HG03108 (cell line): ENCODE results near the gene CIAO3.
A peak's percentile ranks its signal among the peaks of the same experiment; 100 is the strongest.

Experiments
- ATAC-seq: cut with Tn5 transposase; IDR thresholded peaks from one replicate; pipeline ENCODE4 v1.9.1; 2021; ENCODE audit warnings: moderate library complexity; ENCODE audit not compliant: unreplicated experiment

CIAO3 gene

DNA sequence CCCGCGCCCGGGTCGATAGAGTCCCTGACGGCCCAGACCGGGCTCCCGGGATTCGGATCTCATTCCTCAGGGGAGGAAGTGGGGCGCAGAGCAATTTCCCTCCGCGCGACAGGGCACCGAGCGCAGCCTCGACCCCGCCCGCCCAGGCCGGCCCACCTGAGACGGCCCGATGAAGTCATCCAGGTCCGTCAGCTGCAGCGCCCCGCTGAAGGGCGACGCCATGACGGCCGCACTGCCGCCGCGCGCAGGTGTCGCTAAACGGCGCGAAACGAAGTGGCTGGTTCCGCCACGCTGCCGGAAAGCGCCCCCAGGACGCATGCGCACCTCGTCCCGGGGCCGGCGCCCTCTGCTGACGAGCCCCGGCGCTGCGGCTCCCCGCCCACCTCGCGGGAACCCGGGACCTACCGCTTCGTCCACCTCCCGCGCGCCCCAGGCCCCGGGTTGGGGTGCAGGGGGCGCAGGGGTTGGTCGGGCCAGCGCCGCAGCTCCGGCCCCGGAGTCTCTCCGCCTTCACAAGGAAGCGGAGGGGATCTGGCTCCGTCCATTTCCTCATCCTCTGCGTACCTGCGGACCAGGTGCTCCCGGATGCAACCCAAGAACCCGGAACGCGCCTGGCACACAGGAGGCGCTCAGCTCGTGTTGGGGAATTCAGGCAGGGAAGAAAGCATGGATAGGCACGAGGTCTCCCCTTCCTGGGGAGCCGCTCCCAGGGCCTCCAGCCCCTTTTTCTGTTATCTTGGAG is at the start of gene CIAO3:
CIAO3 (minus strand) TSS at position 234 of the 742 bp plus-strand sequence; CDS start at position 222, 12 bp downstream.
- ATAC-seq: peak; percentile 69

DNA sequence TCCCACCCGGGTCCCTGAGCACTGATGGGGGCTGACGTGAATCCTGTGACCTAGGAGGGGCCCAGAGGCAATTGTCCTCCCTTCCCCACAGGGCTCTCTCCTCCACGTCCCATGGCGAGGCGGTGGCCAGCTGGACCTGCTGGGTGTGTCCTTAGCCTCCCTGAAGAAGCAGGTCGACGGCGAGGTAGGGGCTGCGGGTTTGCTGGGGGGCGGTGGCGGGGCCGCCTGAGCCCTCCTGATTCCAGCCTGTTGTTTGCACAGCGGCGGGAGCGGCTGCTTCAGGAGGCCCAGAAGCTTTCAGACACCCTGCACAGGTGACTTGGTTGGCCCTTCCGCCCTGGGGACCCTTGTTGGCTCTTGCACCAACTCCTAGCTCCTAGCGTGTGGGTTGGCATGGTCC is 49.3 kb upstream of the CIAO3 start:
- ATAC-seq: no peak

DNA sequence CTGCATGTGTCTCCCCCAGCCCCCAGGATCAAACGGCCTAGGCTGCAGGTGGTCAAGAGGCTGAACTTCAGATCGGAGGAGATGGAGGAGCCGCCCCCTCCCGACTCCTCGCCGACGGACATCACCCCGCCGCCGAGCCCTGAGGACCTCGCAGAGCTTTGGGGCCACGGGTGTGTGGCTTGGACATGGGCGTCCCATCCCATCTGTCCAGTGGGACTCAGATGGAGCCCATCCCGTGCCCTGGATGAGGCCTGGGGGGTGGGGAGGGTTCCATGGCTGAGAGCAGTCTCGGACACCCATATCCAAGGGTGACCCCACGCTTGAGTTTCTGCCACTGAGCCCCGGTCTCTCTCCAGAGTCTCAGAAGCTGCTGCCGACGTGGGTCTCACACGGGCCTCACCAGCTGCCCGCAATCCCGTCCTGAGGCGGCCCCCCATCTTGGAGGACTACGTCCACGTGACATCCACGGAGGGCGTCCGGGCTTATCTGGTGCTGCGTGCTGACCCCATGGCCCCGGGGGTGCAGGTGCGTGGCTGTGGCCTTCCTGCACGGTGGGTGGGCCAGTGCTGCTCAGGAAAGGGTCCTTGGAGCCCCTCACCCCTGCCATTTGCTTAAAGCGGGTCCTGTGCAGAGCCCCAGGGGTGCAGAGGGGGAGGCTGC is 48.5 kb upstream of the CIAO3 start:
- ATAC-seq: no peak

DNA sequence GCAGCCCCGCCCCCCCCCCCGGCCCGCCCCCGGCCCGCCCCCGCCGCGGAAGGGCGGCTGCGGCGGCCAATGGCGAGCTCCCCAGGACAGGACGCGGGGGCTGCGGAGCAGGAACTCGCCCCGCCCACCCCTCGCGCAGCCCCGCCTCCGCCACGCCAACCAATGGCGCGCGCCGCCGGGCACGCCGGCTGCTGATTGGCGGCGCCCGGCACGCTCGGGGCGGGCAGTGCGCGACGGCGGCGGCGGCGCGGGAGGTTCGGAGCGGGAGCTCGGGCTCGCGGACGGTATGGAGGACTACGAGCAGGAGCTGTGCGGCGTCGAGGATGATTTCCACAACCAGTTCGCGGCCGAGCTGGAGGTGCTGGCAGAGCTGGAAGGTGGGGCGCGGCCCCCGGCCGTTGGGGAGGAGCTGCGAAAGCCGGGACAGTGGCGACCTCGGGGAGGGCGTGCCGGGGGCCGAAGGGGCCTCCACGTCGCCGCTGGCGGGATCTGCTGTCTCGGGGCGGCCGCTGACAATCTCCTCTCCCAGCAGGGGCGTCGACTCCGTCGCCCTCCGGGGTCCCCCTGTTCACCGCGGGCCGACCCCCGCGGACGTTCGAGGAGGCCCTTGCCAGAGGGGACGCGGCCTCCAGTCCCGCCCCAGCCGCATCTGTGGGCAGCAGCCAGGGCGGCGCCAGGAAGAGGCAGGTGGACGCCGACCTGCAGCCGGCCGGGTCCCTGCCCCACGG is 47.8 kb upstream of the CIAO3 start, which contains the start of gene CHTF18:
CHTF18 (plus strand) TSS at position 222 of the 728 bp plus-strand sequence; CDS start at position 287, 65 bp downstream.
- peak; percentile 70 for ATAC-seq

DNA sequence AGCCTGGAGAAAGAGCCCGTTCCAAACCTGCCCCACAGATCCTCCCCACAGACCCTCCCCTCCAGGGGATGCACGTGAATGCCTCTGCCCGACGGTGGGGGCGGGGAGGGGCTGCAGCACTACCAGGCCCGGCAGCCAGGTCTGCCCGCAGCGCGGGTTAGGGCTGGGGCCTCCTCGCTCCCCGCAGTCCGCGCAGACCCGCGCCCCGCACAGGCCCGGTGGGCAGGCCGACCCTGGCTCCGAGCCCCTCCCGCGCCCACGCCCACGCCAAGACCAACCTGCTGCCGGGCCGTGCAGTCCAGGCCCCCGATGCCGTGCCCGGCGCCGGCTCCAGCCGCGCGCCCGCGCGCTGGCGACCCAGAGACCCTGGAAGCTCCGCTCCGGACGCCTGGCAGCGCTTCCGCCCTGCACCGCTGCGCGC is 47.2 kb upstream of the CIAO3 start, which contains the start of gene RPUSD1:
RPUSD1 (minus strand) TSS at position 404 of the 421 bp plus-strand sequence. CDS start 644 bp downstream, outside the sequence.
- ATAC-seq: no peak

DNA sequence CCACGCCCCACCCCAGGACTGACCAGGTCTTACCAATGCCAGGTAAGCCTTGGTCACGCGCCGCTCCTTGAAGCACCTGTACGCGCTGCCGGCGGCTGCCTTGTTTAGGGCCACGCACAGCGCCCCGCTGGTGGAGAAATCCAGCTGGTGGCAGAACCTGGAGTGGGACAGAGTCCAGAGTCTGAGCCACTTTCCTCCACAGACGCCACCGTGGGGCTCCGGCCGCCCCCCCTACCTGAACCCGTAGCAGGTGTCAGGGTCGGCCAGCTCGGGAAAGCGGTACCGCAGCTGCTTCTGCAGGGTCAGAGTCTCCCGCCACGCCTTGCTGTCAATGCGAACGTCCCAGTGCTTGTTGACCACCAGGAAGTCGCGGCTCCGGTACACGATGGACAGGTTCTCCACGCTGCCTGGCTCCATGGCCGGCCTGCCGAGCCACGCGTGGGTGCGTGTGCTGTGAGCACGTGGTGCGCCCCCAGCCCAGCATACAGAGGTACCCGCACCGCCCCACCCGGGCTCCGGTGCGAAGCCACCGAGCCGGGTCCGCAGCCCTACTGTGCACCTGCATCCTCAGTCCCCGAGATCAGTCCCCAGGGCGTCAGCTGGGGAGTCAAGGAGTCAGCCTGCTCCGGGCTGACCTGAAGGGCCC is 46.6 kb upstream of the CIAO3 start:
- ATAC-seq: peak; percentile 3

DNA sequence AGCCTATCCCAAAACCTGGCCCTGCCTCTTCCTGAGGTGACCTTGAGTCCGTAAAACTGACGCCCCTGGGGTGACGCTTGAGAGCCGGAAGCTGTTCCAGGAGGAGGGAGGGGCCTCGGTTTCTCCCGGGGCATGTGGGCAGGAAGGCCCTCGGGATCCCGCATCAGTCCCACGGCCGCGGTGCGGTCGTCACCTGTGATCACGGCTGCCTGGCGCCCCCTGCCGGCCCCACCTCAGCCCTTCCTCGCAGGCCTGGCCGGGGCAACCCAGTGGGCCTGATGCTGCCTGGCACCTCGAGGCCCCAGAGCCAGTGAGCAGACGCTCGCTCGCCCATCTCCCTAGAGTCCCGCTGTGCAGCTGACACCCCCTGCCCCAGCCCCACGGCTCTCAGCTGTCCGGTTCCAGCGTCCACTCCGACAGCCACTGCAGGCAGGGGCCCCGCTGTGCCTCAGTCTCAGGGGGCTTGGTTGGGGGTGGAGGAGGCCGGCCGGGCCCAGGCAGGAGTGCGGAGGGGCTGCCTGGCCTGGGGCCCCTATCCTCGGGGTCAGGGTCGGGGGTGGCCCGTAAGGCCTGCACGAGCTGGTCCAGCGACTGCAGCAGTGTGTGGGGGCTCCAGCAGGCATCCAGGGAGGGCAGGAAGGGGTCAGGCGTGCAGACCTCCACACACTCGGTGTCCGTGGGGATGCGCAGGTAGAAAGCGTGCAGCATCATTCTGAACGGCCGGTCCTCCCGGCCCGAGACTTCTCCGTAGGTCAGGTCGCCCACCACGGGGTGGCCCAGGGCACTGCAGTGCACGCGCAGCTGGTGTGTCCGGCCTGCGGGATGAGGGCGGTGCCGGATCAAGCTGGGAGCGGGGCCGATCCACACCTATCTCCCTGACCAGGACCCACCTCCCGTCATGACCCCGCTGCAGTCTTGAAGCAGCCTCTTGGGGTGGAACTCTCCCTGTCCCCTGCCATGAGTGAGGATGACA is 45.1 kb upstream of the CIAO3 start:
- no peak for ATAC-seq

DNA sequence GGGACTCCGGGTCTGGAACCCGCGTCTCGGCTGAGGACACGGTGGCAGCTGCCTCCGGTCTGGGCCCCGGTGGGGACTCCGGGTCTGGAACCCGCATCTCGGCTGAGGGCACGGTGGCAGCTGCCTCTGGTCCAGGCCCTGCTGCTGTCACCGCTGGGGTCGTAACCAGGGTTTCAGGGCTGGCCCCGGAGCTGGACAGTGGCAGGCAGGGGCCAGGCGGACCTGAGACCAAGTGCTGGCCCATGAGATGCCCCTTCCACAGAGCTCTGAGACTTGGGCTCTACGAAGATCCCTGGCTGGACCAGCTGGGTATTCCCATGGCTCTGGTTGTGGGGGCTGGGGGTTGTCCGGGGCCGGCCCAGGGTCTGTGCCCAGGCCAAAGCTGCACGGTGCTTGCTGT is 43.6 kb upstream of the CIAO3 start:
- no peak for ATAC-seq

DNA sequence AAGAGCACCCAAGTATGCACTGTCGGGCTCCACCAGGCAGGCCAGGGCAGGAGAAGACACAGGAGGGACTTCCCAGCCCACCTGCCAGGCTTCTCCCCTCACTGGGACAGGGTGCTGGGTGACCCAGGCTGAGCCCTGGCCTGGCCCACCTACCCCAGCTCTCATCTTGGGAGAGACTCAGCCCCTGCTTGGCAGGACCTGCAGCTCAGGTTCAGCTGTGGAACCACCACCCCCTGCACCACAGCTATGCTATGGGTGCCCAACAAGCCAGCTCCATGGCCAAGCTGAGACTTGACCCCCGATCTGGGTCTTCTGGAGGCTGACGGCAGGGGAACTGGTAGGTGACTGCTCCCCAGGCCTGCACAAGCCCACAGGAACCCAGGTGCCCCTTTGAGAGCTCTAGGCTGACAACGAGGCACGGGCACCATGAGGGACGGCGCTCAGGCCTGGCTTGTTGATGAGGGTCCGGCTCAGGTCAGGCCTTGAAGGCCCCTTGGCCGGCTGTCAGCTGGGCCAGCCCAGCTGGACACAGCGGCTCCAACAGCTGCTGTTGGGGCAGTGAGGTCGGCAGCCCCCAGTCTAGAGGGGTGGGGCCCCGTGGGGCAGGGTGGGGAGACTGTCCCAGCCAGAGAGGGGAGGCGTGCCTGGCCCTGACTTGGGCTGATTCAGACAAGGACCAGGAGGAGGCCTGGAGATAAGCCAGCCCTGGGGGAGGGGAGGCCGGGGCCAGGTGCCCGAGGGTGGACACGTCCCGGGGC is 42.8 kb upstream of the CIAO3 start:
- no peak for ATAC-seq

DNA sequence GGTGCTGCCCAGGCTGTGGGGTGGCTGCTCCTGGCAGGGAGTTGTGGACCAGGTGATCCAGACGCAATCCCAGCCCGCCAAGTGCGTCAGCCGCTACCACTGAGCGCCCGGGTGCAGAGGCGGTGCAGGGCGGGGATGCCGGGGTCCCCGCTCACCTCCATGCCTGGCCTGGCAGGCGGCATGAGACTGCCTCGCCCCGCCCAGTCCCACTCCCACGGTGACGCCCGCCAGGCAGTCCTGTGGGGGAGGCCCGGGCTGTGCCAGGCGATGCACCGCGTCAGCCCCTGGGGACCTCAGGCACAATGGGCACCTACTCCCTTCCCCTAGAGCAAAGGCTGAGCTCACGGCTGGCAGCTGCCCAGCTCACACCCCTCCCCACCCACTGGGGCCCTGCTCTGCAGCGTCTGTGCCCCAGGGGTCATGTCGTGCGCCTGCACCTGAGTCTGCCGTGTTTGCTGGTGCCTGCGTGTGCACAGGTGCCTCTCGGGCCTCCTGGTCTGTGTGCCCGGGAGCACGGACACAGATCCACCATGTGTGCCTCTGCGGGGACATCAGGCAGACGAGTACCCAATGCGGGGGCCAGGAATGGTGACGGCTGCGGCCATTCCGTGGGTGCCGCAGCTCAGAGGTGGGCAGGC is 42.1 kb upstream of the CIAO3 start:
- no peak for ATAC-seq

DNA sequence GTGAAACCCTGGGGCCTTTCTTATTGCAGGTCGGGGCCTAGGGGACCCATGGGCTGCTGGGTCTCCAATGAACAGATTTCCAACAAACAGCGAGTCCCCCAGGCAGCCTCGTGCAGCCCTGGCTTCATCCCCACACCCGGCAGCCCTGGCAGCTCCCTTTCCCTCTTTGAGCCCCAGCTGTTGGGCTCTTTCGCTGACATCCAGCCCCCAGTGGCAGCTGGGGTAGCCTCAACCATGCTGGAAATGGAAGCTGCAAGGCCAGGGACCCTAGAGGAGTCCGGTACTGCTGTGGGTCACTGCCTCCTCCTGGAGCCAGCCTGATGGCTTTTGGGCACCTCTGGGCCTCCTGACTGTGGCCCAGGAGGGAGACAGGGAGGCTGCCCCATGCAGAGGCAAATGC is 41.5 kb upstream of the CIAO3 start:
- ATAC-seq: no peak

DNA sequence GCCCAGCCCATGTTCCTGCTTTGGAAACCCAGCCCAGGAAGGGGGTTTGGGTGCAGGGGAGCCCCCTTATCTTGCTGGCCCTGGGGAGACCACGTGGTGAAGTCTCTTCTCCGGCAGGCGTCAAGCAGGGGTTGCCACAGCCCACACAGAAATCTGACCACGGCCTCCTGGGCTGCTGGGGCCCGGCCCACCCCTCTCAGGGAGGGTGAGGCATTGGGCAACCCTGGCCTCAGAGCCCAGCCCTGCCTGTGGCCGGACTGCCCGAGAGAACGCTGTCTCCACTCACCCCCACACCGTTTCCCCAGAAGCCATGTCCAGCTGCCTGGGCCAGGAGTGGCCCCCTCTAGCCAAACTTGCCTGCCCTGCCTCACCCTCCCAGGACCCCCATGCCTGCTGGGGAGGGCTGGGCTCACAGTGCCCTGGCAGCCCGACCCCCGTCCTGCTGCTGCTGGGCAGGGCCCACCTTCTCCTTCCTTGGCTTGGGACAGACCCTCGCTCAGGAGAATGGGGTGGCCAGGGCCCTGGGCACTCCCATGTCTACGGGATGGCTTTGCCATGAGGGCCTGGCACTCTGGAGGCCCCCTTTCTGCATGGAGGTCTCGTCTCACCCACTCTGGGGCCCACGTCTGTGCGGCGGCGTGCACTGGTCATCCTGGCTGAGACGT is 40.7 kb upstream of the CIAO3 start:
- ATAC-seq: no peak

DNA sequence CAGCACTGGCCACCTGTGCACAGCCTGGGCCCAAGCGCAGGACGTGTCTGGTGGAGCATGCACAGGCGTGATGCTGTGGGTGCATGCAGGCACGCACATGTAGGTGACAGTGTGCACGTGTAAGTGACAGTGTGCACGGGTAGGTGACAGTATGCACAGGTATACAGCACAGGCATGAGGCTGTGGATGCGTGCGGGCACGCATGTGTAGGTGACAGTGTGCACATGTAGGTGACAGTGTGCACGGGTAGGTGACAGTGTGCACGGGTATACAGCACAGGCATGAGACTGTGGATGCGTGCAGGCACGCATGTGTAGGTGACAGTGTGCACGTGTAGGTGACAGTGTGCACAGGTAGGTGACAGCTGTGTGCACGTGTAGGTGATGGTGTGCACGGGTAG is 39.5 kb upstream of the CIAO3 start:
- ATAC-seq: no peak

DNA sequence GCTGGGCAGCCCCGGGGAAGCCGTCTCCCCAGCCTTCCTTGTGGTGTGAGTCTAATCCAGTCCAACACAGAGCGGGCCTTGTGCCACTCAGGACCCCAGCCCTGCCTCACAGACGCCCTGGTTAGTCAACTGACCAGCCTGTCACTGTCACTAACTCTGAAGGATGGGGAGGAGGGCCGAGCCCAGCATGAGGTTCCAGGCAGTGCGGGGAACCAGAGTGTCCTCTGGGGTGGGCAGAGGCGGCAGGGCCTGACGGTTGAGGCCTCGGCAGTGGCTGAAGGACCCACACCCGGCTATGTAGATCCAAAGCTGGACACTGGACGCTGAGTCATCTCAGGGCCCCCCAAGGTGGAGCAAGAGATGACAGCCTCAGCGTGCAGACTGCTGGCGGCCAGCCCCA is 38.8 kb upstream of the CIAO3 start:
- ATAC-seq: no peak

DNA sequence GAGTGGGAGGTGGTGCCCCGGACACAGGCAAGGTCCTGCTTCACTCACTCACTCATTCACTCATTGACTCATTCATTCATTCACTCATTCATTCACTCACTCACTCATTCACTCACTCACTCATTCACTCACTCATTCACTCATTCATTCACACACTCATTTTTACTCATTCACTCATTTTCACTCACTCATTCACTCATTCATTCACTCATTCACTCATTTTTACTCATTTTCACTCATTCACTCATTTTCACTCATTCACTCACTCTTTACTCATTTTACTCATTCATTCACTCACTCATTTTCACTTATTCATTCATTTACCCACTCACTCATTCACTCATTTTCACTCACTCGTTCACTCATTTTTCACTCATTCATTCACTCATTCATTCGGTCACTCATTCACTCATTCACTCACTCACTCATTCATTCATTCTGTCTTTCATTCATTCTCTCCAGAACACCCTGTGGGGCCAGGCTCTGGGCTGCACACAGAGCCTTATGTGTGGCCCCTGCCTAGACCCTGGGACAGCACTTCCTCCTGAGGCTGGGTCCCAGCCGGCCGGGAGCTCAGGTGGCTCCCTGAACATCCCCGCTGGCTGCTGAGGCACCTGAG is 38.2 kb upstream of the CIAO3 start:
- ATAC-seq: no peak

DNA sequence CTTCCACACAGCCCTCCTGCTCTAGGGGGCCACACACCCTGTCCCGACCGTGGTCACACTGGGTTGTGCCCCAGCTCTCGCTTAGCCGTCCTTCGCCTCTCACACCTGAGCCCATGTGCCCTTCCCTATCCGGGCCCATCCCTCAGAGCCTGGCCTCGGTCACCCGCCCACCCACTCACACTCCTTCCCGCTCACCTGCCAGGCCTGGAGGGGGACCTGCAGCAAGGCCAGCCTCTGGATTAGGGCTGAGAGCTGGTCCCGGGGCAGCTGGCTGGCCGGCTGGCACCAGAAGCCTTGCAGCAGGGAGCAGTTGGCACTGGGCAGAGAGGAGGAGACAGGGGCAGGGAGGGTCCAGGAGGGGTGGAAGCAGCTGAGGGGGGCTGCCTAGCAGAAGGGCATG is 37.6 kb upstream of the CIAO3 start:
- ATAC-seq: no peak

DNA sequence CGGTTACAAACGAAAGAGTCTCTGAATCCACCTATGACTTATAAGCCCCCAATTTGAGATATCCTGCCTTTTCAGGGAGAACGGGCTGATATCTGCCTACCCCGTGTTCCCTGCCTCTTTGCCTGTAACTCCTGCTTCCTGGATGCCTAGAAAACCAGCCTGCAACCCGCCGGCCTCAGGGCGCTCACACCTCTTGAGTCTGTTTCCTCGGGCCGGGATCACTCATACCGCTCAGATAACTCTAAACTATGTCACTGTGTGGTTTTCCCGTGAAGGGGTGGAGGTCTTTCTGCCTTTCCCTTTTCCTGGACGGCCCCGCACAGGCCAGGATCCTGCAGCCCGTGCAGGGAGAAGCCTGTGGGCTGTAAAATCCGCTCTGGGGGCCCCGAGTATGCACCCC is 37.0 kb upstream of the CIAO3 start:
- ATAC-seq: no peak

DNA sequence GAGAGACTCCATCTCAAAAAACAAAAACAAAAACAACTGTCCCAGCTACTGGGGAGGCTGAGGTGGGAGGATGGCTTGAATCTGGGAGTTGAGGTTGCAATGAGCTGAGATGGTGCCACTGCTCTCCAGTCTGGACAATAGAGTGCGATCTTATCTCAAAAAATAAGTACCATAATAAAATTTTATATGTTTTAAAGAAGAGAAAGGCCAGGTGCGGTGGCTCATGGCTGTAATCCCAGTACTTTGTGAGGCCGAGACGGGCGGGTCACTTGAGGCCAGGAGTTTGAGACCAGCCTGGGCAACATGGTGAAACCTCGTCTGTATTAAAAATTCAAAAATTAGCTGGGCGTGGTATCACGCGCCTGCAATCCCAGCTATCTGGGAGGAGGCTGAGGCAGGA is 36.0 kb upstream of the CIAO3 start:
- no peak for ATAC-seq
